Activated CD8-positive, alpha-beta memory T cell treated with anti-CD3 and anti-CD28 coated beads for 48 hours (primary cell): ENCODE data around the gene BCL11B.

Experiments
- DNase-seq, 3 experiments: peaks; one replicate each; pipeline ENCODE4 v3.0.0-alpha.2; 2020; ENCODE audit warnings: low read depth in 2 of 3, low spot score in 2 of 3

The BCL11B gene

DNA sequence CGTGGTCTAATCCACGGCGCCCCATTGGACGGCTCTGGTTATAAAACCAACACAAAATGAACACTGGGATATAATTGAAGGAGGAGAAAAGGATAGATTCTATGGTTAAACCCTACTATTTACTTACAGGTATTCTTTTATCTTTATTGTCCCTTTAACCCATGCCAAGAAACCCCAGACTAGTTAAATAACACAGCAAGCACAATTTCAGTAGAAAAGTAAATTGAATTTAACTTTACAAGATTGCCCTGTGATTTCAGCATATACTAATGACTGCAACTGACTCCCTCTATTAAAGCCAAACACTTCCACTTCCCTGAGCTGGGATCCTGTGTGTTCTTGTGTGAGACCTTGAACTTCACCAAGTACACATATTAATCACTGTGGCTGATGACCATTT lies 45.3 kb downstream of the BCL11B start:
- DNase-seq, result no peak

DNA sequence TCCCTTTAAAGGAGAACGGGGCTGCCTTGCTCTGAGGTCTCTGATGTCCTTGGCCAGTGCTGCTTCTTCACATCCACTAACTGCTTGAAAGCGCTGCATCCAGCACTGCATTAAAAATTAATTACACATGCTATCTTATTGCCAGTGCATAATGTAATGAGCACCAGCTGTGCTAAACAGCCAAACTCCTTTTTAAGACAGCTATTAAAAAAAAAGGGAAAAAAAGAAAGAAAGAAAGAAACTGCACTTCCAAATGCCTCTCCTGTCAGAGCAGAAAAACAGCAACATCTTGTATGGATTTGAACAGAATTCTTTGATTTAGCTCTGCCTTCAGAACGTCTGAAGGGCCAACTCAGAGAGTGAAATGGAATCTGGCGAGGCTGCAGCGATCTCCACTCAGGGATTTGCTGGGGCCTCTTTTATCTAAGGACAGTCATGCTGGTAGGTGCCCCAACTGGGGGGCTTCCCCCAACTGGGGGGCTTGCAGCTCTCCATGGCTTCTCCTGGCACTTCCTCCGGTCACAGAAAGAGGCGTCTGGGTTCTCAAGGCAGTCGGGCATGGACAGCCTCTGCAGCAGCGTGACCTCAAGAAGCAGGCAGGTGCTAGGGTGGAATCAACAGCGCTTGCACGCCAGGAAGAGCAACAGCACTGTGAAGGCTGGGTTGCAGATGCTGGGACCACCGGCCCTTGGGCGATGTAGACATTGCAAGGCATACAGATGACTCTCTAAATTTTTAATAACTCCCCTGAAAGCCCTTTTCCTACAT lies 46.4 kb downstream of the BCL11B start:
- DNase-seq, result no peak

DNA sequence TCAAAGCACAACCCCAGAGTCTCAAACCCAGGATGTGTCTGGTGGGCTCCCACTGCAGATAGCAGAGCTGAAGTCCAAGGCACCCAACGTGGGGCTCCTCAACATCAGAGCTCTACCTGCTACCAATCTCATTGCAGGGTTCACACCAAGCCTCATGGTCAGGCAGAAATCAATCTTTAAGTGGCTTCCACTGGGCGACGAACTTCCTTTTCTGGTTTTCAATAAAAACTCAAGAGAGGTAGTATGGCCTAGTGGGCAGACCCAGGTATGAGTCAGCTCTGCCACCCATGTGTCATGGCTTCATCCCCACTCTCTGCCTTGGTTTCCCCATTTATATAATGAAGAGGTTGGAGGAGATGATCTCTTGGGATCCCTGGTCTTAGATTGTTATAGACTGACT lies 47.0 kb downstream of the BCL11B start:
- no peak for DNase-seq

DNA sequence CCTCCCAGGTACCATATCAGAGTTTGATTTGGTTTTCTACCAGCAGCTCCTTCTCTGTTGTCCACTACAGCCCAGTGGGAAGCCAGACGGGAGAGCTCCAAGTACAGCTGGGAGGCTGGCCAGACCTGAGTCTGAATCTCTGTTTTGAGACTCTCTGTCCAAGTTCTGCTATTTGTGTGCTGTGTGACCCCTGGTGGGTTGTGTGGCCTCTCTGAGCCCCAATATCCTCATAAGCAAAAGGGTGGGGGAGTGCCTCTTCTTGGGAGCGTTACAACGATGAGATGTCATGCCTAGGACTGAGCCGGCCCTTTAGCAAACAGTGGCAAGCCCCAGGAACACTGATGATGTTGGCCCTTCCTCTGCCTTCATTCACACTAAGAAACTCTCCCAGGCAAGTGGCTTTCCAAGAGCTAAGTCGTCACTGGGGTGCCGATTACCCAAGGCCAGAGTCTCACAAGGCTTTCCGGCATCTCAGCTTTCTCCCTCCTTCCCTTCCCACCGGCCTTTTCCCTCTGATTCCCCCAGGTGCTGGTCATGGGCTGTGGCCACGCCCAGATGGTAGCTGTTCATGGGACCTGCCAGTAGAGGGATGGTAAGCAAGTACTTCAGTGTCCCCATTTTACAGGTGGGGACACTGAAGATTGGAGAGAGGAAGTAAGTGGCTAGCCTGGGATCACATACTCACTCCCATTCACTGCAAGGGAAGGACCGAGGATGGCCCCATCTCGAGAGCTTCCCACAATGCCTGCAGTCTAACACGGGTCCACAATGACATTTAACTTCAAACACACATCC lies 47.7 kb downstream of the BCL11B start:
- no peak for DNase-seq

DNA sequence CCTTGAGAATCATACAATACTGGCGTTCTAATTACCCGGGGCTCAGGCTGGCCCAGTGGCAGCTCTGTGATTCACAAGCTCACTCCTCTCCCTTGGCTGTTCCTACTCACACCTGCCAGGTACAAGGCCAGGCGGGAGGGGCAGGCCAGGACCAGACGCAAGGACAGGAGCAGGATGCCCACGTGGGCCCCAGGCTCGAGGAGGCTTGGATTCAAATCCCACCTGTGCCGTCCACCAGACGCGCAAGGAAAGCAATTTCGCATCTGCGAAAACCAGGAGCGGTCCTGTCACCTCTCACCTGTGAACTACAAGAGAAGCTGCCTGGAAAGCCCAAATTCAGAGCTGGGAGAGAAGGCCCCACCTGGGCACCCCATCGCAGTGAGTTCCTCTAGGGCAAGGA lies 50.6 kb downstream of the BCL11B start:
- DNase-seq, result no peak

DNA sequence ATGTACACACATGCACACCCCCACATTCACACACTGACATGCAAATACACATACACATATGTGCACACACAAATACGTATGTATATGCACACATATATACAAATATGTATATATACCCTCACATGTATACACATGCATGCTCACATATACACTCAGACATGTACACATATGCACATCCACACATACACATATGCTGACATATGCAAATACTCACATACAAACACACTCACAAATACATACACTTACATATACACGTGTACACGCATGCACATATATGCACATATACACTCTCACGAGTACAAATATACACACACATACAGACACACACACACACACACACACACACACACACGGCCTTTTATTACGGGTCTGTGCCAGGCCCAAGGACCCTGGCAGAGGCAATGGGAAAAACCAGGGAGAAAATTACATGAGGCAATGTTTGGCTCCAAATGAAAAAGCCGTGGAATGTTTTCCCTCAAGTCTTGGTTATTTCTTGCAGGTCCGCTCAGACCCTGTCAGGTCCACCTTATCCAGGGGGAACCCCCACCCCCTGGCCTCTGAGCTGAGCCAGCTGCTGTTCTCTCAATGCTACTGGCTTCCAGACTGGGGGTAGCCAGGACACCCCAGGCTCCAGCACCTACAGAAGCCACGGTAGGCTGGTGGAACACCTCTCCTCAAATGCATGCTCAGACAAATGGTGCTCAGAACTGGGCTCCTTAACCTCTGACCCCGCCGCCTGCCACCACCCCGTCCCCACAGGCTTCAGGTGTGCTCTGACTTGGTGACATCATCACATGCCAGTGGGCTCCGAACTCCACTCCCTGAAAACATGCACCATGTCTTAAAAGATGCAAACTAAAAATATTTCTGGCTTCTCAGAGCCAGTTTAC lies 54.7 kb downstream of the BCL11B start:
- DNase-seq, result no peak

DNA sequence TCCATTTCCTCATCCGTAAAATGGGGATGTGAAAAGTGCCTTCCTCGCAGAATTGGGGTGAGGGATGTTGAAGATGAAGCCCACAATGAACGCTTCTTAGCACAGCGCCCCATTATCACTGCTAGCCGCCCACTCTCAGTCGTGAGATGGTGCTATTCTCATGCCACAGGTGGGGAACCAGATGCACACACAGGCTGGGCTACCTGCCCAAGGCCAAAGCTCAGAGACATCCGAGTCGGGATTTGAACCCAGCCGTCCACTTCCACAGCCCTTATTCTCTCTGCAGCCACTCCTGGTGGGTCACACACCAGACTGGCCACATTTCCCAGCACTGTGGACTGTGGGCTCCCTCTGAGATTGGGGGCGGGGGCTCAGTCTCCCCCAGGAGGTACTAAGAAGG lies 55.8 kb downstream of the BCL11B start:
- DNase-seq, result no peak

DNA sequence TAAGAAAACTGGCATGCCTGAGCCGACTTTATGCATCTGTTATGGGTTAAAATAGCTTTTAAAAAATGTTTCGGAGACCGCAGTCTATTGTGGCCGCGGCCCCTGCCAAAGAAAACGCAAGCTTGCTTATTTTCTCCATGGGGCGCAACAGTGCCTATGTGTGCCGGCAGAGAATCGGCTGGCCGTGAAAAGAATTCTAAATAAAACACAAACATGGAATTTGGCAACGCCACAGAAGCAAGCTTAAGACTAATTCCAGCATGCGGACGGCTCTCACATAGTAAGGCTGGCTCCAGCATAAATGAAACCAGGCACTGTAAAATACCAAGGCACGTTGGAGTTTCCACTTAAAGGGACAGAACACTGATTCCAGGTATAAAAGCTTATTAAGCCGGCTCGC lies 56.7 kb downstream of the BCL11B start:
- DNase-seq, result no peak

DNA sequence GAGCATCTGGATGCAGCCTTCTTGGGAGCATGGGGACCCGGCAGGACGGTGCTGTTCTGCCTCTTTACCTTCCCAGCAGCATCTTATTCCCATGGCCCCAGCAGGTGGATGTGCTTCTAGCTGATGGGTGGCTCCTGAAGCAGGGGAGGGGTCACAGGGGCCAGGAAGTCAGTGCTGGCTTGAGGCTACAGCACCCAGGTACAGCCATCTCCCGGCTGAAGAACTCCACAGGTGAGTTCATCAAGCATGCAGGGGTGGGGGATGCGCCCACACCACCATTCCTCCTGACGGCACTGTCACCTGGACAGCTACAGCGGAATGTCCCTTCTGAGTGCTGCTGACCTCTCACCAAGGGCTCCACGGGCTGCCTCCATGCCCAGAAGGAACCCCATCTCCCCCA lies 57.3 kb downstream of the BCL11B start:
- no peak for DNase-seq

DNA sequence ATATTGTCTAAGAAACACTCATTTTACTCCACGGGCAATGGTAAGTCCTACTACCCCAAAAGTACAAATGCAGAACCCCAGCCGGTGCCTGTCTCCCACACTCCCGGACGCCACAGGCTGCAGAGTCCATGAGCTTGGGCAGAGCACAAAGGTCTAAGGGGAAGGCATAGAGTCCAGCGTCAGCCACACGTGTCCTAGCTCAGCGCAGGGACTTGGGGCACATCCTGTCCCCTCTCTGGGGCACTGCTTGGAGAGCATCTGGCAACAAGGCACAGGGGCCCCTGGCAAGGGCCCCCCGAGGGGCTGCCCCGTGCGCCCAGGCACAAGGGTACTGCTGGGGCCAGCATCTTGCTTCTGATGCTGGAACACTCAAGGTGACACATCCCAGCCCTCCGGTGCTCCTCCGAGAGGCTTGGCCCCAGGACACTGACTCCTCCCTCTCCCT lies 58.4 kb downstream of the BCL11B start:
- no peak for DNase-seq

DNA sequence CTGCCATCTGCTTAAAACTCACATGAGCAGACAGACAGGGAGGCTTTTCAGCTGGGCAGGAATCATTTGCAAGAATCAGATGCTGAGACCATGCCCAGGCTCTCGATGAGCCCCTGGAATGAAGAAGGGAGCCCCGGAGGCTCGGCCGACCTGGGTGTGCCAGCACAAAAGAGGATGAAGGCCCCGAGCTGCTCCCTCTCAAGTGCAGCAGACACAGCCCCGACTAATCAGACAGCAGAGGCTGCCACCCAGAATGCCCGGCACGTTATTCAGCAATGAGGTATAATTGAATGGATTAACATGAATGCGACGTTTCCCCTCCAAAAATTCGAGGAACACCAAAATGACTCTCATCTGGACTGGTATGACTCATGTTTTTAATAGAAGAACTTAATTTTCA lies 58.9 kb downstream of the BCL11B start:
- no peak for DNase-seq

DNA sequence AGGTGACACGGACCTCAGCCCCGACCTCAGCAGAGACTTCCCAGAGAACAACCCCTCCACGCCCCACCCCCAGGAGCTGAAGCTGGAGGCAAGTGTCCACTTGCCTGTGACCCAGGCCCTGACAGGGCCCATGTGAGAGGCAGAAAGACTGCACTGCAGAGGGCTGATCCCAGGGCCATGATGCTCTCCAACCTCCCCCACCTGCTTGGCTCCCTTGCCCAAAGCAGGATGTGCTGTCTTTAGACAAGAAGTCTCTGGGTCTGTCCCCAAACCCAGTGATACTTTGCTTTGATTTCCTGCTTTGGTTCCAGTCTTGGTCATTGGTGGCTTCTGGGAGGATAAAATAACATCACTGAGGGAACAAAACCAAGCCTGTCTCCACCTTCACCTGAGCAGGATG lies 59.4 kb downstream of the BCL11B start:
- DNase-seq, result no peak

DNA sequence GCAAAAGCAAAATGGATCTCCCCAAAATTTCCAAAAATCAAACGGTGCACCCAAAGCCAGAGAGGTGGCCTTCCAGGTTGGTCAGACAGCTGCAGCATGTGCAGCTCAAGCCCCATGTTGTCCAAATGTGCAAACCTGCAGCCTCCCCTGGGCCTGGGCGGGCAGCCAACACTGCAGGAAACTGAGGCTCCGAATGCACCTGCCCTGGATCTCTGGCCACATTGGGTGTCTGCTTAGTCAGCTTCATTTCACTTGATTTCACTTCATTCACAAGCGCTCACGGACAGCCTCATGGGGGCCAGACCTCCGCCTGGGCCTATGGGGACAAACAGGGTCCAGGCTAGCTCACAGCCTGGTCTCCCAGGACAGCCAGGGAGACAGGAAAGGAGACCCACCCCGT lies 59.8 kb downstream of the BCL11B start:
- no peak for DNase-seq

DNA sequence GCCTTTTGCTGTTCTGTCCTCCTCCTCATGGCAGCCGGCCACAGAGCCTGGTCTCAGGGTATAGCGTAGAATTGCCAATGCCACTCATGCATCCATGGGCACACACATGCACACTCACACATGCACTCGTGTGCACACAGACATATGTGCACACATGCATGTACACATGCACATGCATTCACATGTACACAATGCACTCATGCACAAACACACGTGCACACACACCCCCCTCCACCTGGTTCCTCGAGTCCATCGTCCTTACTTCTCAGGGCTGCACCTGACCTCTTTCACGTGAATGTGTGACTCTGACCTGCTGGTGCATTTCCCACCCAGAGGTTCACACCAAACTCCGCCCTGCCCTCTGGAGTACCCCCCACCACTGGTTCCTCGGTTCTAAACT lies 60.6 kb downstream of the BCL11B start:
- no peak for DNase-seq

DNA sequence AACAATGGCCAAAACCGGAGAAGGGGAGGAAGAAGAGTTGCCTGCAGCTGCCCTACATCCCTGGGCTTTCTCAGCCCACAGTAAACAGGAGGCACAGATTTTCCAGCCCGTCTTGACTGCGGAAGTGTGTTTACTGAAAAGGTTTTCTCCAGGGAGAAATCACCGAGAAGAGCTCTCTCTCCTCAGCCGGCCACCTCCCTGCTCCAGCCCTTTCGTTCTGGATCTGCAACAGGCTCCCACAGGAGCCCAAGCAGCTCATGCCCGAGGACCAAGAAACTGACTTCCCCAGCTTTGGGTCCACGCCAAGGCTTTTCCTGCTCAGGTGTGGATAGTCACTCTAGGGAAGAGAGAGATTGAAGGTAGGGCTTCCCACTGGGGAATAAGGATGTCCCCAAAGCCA lies 61.7 kb downstream of the BCL11B start:
- DNase-seq, result no peak

DNA sequence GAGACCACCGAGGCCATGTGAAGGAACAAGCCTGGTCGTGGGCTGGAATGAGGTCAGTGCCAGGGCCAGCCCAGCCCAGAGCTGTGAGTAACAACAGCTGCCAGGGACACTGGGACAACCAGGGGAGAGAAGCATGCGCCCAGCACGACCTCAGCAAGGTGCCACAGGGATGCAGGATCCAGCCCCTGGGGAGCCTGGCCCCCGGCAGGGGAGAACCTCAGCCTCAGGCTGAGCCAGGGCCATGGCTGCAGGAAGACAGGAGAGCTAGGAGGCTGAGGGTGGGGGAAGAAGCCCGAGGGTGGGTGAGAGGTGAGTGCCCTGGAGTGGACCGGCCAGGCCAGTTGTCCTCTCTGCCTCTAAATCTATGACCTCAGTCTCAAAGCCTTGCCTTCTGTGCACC lies 62.6 kb downstream of the BCL11B start:
- no peak for DNase-seq

DNA sequence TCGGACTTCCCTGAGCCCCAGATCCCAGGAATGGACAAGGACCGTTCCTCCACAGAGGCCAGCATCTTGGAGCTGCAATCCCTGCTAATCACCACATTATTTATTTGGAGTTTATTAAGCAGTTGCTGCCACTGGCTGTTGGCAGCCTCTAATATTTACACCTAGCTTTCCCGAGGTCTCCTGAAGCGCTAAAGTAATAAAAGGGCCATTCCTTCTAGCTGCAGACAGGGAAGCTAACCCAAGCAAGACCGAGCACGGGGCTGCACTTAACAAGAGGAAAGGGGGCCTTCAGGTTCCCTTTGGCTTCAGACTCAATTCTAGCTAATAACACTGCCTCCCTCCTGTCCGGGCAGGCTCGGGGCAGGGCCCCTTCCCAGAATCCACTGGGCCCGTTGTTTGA lies 63.7 kb downstream of the BCL11B start:
- no peak for DNase-seq

DNA sequence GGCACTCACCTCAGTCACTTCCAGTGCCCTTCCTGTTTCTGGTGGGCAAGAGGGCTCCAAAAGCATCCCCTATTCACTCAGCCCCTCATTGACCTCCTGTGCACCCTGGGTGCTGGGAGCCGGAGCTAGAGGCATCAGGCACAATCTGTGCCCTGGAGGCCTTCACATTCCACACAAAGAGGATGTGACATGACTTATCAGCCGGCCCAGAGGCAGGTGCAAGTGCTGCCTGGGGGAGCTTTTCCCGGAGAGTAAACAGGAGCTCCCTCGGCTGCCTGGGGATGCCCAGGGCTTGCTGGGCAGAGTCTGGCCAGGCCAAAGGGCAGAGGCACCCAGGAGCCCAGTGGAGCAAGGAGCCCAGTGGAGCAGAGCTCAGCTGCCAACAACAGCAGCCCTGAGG lies 64.5 kb downstream of the BCL11B start:
- no peak for DNase-seq

DNA sequence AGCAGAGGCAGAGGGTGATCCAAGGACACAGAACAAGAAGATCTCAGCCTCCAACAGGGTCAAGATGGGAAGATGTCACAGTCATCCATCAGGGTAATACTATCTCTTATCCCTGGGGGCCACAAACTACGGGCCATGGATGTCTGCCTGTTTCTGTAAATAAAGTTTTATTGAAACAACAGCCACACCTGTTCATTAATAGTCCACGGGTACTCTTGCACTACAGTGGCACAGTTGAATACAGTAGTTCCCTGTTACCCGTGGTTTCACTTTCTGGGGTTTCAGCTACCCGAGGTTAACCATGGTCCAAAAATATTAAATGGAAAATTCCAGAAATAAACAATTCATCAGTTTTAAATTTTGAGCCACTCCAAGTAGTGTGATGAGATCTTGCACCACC lies 65.9 kb downstream of the BCL11B start:
- no peak for DNase-seq

DNA sequence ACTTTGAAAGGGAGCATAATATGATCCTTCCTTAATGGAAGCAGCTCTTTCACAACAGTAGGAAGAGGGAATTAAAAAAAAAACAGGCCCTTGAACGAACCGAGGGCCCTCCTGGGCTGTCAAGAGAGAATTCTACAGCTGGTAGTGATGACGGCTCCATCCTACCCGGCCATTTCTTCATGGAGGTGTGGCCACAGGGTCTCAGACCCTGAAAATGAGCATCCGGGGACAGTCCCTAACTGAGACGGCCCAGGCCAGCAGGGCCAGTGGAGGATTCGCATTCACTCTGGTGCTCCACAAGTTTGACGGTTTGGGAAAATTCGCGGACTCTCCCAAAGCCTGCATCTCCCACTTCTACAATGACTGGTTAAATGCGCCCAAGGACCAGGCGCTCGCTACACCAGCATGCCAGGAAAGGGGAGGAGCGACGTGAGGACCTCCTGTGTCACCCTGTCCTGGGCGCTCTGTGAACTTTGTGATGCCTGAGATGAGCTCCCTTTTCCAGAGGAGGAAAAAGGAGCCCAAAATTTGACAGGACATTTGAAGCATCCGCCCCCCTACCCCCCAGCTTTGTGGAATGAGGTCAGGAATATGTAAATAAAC lies 66.8 kb downstream of the BCL11B start:
- DNase-seq, result no peak

DNA sequence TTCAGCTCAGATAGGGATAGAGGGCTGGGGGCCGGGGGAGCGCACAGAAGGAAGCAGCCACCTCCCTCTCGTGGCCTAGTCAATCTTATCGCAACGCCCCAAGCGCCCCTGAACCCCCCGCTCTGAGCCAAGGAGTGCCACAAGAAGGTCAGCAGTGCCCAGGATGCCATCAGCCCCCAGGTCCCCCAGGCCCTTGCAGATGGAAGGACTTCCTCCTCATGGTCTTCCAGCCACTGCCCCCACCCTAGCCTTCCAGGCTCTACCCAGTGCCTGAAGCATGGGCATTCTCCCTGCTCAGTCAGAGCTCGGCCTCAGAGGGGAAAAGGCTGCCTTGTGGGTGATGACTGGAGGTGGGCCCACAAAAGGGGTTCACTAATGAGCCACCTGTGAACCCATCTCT lies 68.2 kb downstream of the BCL11B start:
- no peak for DNase-seq
